Small intestine (tissue), 7 donors: ENCODE measurements around the gene NMNAT3. TPM values are rescaled to one million over a fixed set of nuclear protein-coding genes. Genes with fewer than 3 reads are reported as not detected.
A peak's percentile ranks its signal among the peaks of the same experiment; 100 is the strongest.

Experiments used
- DNase-seq, 2 donors: peaks; one replicate each; pipeline versions ENCODE4 v3.0.0 to v3.0.0-alpha.2; 2013
- FAIRE-seq: peaks from 2 replicates; lab custom pipeline; 2012; peaks lifted over from hg19 to GRCh38; lab: Jason Lieb, UNC
- H3K27ac ChIP-seq, 3 donors: one replicate each; pipeline ENCODE4 v1.5.1; 2013; ENCODE audit warnings: low read length in 2 of 3, mild to moderate bottlenecking in 2 of 3, control low read depth in 1 of 3, inconsistent platforms in 1 of 3, low read depth in 1 of 3, moderate library complexity in 1 of 3
- H3K27me3 ChIP-seq, 3 donors: one replicate each; pipeline ENCODE4 v1.6.1; 2013; ENCODE audit warnings: low read length in 3 of 3, inconsistent platforms in 1 of 3; ENCODE audit not compliant: control insufficient read depth in 3 of 3, insufficient read depth in 3 of 3
- H3K36me3 ChIP-seq, 3 donors: one replicate each; pipeline ENCODE4 v1.6.1; 2013; ENCODE audit warnings: low read length in 3 of 3, inconsistent platforms in 1 of 3, low read depth in 1 of 3, mild to moderate bottlenecking in 1 of 3, moderate library complexity in 1 of 3; ENCODE audit not compliant: control insufficient read depth in 3 of 3, insufficient read depth in 2 of 3
- H3K4me1 ChIP-seq, 3 donors: one replicate each; pipeline ENCODE4 v1.6.1; 2013; ENCODE audit warnings: low read length in 2 of 3, inconsistent platforms in 1 of 3, low read depth in 1 of 3, mild to moderate bottlenecking in 1 of 3, moderate library complexity in 1 of 3; ENCODE audit not compliant: control insufficient read depth in 3 of 3, insufficient read depth in 2 of 3
- H3K4me3 ChIP-seq, 3 donors: one replicate each; pipeline ENCODE4 v1.5.1; 2013; ENCODE audit warnings: low read length in 3 of 3, control low read depth in 1 of 3, inconsistent platforms in 1 of 3, low read depth in 1 of 3, mild to moderate bottlenecking in 1 of 3, moderate library complexity in 1 of 3
- H3K9me3 ChIP-seq, 2 donors: one replicate each; pipeline ENCODE4 v1.6.1; 2013; ENCODE audit warnings: low read depth in 1 of 2, low read length in 1 of 2; ENCODE audit not compliant: control insufficient read depth in 2 of 2, insufficient read depth in 1 of 2
- WGBS, 3 donors: extraction: QIAGEN DNeasy Blood & Tissue Kit; methylation state at CpG; one replicate each; pipeline ENCODE4 v1.1.7; 2013; 5-methylcytosine and 5-hydroxymethylcytosine counted together
- polyA plus RNA-seq, 4 donors: library from polyadenylated mRNA; stranded (reverse) in 3 of 4; unstranded in 1 of 4; fragments of 200-250 nt in 3 of 4; fragments of 120-200 nt in 1 of 4; gene quantifications; one replicate each; pipeline versions ENCODE4 v1.2.1 to v1.2.3, GENCODE V29; 2013
- donor health status: healthy with polysubstance abuse.
- donor health status: control.
- donor health status: control.
- donor health status: Bipolar disorder and iron deficiency.
- donor health status: healthy.

NMNAT3 gene
- polyA plus RNA-seq, 4 donors: 2.5 to 16.3 (median 7.5) TPM

GRCh38 chr3:139522421-139522820, 155.4 kb downstream of the NMNAT3 start:
- Histone ChIP-seq H3K36me3 (peaks cover 0 to 56% (median 0%) of the 10 kb centered on the region in 3 donors), H3K9me3 (no peaks in the 10 kb centered on the region), H3K4me3 (no peak overlapping the region), H3K4me1 (peaks cover 0 to 15% (median 3%) of the 10 kb centered on the region in 3 donors), H3K27me3 (no peaks in the 10 kb centered on the region), H3K27ac (no peak overlapping the region)
- 41 to 61% (median 44%) methylated on average over 2 of the region's 2 CpGs for WGBS, 3 donors
- DNase-seq: no peak
- FAIRE-seq: no peak

GRCh38 chr3:139521816-139522215, 156.0 kb downstream of the NMNAT3 start:
- no peak for FAIRE-seq

GRCh38 chr3:139521144-139521543, 156.6 kb downstream of the NMNAT3 start:
- H3K27ac ChIP-seq: no peak overlapping the region
- H3K27me3 ChIP-seq: no peaks in the 10 kb centered on the region
- peaks cover 0 to 15% (median 3%) of the 10 kb centered on the region in 3 donors for H3K4me1 ChIP-seq
- H3K4me3 ChIP-seq: no peak overlapping the region
- no peak for FAIRE-seq
- H3K36me3 ChIP-seq: peaks cover 0 to 48% (median 0%) of the 10 kb centered on the region in 3 donors
- DNase-seq: no peak
- H3K9me3 ChIP-seq: no peaks in the 10 kb centered on the region
- WGBS, 3 donors: 88 to 94% (median 93%) methylated on average over 3 of the region's 3 CpGs

More at GRCh38 chr3:139521816-139522215, 156.0 kb downstream of the NMNAT3 start:
- Histone ChIP-seq H3K27me3 (no peaks in the 10 kb centered on the region), H3K4me3 (no peak overlapping the region), H3K9me3 (no peaks in the 10 kb centered on the region), H3K27ac (no peak overlapping the region), H3K36me3 (peaks cover 0 to 54% (median 0%) of the 10 kb centered on the region in 3 donors), H3K4me1 (peaks cover 0 to 15% (median 3%) of the 10 kb centered on the region in 3 donors)
- no peak for DNase-seq
- 67 to 79% (median 76%) methylated on average over 1 of the region's 1 CpG for WGBS, 3 donors

GRCh38 chr3:139519998-139520737, 157.6 kb downstream of the NMNAT3 start:
- Histone ChIP-seq H3K9me3 (no peaks in the 10 kb centered on the region), H3K36me3 (peaks cover 0 to 47% (median 0%) of the 10 kb centered on the region in 3 donors), H3K27me3 (no peaks in the 10 kb centered on the region), H3K4me1 (peaks cover 0 to 15% (median 3%) of the 10 kb centered on the region in 3 donors), H3K4me3 (no peak overlapping the region), H3K27ac (peak overlapping the region in 1 of 3 donors; percentile 63)
- WGBS, 3 donors: 46 to 62% (median 56%) methylated on average over 7 of the region's 7 CpGs
- no peak for FAIRE-seq
- DNase-seq: peak; percentile 84 to 85

- WGBS, 3 donors: 91 to 97% (median 92%) methylated on average over 9 of the region's 9 CpGs
- DNase-seq (no peak), FAIRE-seq (no peak)
- Histone ChIP-seq H3K27me3 (no peaks in the 10 kb centered on the region), H3K4me1 (peaks cover 0 to 15% (median 3%) of the 10 kb centered on the region in 3 donors), H3K4me3 (no peak overlapping the region), H3K36me3 (peaks cover 0 to 43% (median 0%) of the 10 kb centered on the region in 3 donors), H3K27ac (peak overlapping the region in 1 of 3 donors; percentile 63), H3K9me3 (no peaks in the 10 kb centered on the region)
Measured at GRCh38 chr3:139518926-139519842, 158.6 kb downstream of the NMNAT3 start.

- 55 to 57% (median 57%) methylated on average over 6 of the region's 6 CpGs for WGBS, 3 donors
- H3K4me3 ChIP-seq: no peak overlapping the region
- H3K9me3 ChIP-seq: no peaks in the 10 kb centered on the region
- H3K36me3 ChIP-seq: peaks cover 0 to 42% (median 0%) of the 10 kb centered on the region in 3 donors
- no peak for FAIRE-seq
- H3K27ac ChIP-seq: no peak overlapping the region
- no peak for DNase-seq
- no peaks in the 10 kb centered on the region for H3K27me3 ChIP-seq
- H3K4me1 ChIP-seq: peaks cover 0 to 15% (median 3%) of the 10 kb centered on the region in 3 donors
Measured at GRCh38 chr3:139518306-139518705, 159.5 kb downstream of the NMNAT3 start.

GRCh38 chr3:139517321-139518065, 160.3 kb downstream of the NMNAT3 start:
- peaks cover 0 to 15% (median 3%) of the 10 kb centered on the region in 3 donors for H3K4me1 ChIP-seq
- DNase-seq: no peak
- no peaks in the 10 kb centered on the region for H3K27me3 ChIP-seq
- WGBS, 3 donors: 77 to 86% (median 83%) methylated on average over 5 of the region's 5 CpGs
- FAIRE-seq: no peak
- no peak overlapping the region for H3K27ac ChIP-seq
- H3K36me3 ChIP-seq: peaks cover 0 to 35% (median 0%) of the 10 kb centered on the region in 3 donors
- no peak overlapping the region for H3K4me3 ChIP-seq
- H3K9me3 ChIP-seq: no peaks in the 10 kb centered on the region
